ENCODE results near the gene RUNX2.

DNA sequence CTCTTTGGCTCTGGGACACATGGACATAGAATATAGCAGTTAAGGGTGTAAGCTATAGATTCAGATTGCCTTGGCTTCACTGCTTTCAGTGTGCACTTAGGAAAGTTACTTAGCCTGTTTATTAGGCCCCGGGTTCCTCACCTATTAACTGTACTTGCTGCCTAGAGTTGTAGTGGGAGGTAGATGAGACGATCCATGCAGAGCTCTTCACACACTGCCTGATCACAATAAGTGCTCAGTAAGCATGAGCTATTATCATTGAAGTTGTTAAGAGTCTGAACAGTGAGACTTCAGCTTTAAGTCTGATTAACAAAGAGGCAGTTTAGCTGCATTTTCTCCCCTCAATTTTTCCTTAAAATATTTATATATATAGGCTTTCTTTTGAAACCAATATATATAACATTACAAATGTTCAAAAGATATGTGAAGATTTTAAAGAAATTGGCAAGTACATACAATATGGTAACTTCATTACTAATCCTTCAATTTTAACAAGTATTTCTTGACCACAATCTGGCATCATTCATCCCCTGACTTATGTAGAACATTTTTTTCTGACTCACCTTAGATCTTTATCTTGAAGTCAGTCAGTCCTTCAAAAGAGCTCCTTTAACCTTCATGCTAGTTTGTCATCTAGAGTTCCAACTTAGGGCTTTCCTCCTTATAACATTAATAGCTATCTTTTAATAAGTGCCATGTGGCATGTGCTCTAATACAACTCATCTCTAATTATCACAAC lies 70.1 kb downstream of the RUNX2 start:
- TF ChIP-seq, protein P1, sequence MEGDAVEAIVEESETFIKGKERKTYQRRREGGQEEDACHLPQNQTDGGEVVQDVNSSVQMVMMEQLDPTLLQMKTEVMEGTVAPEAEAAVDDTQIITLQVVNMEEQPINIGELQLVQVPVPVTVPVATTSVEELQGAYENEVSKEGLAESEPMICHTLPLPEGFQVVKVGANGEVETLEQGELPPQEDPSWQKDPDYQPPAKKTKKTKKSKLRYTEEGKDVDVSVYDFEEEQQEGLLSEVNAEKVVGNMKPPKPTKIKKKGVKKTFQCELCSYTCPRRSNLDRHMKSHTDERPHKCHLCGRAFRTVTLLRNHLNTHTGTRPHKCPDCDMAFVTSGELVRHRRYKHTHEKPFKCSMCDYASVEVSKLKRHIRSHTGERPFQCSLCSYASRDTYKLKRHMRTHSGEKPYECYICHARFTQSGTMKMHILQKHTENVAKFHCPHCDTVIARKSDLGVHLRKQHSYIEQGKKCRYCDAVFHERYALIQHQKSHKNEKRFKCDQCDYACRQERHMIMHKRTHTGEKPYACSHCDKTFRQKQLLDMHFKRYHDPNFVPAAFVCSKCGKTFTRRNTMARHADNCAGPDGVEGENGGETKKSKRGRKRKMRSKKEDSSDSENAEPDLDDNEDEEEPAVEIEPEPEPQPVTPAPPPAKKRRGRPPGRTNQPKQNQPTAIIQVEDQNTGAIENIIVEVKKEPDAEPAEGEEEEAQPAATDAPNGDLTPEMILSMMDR (IDR thresholded peaks at IDR 0.05; ENCODE audit: low read length) = no peak
- no peak for TF ChIP-seq EZH2 (IDR thresholded peaks at IDR 0.05; ENCODE audit: borderline replicate concordance, low read length)

Measured in OCI-LY1 (cell line).